Measurements from ENCODE around the gene PLIN4. TPM values are rescaled to one million over a fixed set of nuclear protein-coding genes. Genes with fewer than 3 reads are reported as not detected.
"Not testable (repeated sequence)": the region's sequence is repeated elsewhere in the genome, so short reads cannot be mapped to it uniquely, and the experiment has no call there.

Gene PLIN4
- total RNA-seq, 1 donor from 2014 or later, result under 0.01 TPM

- no peak for DNase-seq (ENCODE audit: low read depth, low spot score)
Measured at GRCh38 chr19:4547303-4548237, 29.3 kb upstream of the PLIN4 start.

- no peak for DNase-seq (ENCODE audit: low read depth, low spot score)
Measured at GRCh38 chr19:4543842-4544647, 25.8 kb upstream of the PLIN4 start.

DNA sequence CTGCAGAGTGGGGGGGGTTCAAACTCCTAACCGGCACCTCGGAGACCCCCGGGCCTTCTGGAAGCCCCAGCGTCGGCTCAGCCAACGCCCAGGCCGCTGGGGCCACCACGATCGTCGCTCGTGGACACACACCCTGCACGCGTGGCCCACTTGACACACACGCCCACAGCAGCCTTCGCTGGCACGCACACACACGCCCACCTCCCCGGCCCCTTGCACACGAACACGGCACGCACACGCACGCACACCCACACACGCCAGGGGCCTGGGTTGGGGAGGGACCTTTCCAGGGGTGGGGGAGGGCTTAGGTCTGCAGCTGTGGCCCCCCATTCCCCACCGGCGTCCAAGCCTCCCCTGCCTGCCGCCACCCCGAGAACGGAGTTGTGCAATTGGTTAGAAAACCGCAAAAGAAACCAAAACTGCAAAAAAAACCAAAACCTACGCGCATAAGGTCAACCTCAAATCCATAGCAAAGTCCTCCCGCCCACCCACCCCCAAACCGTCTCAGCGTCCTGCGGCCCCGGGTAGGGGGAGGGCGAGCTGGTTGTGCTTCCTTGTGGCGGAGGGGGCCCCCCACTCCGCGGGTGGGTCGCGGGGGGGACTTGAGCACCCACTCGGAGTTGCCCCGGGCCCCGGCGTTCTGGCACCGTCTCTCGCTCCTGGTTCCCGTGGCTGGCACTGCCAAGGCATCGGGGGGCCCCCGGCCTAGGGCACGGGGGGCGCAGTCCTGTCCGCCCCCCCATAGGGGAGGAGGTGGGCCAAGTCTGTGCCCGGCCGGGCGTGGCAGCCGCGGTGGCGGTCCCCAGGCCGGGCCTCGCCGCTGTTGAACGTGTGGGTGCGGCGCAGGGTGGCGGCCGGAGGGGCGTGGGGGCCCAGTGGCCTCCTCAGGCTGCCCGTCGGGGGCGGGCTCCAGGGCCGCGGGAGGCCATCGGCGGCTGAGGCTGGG, 24.9 kb upstream of the PLIN4 start:
- no peak for DNase-seq (ENCODE audit: low read depth, low spot score)

GRCh38 chr19:4541806-4542145, 23.5 kb upstream of the PLIN4 start:
- DNase-seq (ENCODE audit: low read depth, low spot score), result not testable (repeated sequence)

DNA sequence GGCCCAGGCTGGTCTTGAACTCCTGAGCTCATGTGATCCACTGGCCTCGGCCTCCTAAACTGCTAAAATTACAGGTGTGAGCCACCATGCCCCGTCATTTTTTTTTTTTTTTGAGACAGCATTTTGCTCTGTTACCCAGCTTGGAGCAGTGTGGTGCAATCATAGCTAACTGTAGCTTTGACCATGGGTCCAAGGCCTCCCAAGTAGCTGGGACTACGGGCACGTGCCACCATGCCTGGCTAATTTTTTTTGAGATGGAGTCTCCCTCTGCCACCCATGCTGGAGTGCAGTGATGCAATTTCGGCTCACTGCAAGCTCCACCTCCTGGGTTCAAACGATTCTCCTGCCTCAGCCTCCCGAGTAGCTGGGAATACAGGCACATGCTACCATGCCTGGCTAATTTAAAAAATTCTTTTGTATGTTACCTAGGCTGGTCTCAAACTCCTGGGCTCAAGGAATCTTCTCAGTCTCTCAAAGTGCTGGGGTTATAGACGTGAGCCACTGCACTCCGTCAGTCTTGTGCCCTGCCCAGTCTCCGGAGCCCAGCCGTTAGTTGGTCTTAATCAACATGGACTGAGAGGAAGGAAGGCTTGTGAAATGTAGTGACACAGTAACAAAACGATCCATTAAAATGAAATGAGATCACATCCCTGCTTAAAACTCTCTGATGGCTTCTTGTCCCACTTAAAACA, 23.0 kb upstream of the PLIN4 start:
- no peak for DNase-seq (ENCODE audit: low read depth, low spot score)

DNA sequence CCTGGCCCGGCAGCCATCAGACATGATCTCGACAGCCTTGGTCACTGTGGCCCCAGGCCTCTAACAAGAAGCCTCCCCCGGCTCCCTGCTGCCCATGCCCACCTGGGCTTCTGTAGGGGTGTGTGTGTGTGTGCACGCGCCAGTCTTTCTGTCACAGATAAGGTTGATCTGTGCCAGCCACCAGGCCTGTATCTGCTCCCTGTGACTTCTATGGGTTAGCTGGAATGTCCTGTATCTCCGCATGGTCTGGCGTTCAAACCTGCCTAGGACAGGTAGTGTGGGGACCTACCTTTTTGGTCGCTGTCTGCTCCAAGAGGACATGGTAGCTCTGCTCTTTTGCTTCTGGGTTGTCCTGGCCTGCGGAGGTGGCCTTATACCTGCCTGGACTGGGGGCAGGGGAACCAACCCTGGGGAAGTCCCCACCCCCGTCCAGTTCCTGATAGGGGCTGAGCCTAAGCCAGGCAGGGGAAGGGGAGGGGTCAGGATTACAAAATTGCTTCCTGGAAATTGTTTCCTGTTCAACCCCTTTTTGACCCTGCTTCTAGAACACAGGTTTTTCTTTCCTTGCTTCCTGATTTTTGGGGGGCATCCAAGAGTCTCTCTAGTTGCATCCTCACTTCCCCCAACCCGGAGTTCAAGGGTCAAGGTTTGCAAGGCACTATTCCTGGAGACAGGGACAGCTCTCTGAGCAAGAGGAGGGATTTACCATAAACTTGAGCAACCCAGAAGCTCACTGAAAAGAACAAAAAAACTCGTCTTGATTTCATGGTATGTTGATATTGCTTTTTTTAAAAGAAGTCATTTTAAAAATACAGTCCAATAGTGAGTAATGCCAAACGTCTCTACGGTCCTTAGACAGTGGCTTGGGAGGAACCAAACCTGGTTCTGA, 21.7 kb upstream of the PLIN4 start, which contains the start of gene LRG1:
Gene LRG1, minus strand, starts transcription at position 344 of the 889 bp plus-strand sequence. Its CDS starts 23 bp downstream, at position 321.
- DNase-seq (ENCODE audit: low read depth, low spot score), result no peak

GRCh38 chr19:4539169-4539692, 20.9 kb upstream of the PLIN4 start:
- DNase-seq (ENCODE audit: low read depth, low spot score), result no peak

- no peak for DNase-seq (ENCODE audit: low read depth, low spot score)
Measured at GRCh38 chr19:4538601-4538954, 20.3 kb upstream of the PLIN4 start.

GRCh38 chr19:4537953-4538600, 19.8 kb upstream of the PLIN4 start:
- DNase-seq (ENCODE audit: low read depth, low spot score), result no peak

DNA sequence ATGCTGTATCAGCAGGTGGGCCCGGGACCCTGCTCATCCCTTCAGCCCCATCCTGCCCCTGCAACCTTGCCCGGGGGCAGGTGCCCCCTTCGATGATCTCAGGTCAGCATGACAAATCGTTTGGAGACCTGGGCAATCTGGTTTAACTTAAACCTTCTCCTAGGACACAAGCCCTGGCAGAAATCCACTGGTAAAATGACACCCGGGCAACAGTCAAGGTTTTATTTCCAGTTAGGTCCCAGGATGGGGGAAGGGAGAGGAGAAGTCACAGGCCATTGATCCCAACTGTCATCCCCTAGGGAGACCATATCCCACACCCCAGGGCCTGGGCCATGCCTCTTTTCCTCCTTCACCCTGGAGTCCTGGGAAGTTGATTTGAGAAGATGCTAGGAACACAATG, 18.5 kb upstream of the PLIN4 start:
- DNase-seq (ENCODE audit: low read depth, low spot score), result no peak

DNA sequence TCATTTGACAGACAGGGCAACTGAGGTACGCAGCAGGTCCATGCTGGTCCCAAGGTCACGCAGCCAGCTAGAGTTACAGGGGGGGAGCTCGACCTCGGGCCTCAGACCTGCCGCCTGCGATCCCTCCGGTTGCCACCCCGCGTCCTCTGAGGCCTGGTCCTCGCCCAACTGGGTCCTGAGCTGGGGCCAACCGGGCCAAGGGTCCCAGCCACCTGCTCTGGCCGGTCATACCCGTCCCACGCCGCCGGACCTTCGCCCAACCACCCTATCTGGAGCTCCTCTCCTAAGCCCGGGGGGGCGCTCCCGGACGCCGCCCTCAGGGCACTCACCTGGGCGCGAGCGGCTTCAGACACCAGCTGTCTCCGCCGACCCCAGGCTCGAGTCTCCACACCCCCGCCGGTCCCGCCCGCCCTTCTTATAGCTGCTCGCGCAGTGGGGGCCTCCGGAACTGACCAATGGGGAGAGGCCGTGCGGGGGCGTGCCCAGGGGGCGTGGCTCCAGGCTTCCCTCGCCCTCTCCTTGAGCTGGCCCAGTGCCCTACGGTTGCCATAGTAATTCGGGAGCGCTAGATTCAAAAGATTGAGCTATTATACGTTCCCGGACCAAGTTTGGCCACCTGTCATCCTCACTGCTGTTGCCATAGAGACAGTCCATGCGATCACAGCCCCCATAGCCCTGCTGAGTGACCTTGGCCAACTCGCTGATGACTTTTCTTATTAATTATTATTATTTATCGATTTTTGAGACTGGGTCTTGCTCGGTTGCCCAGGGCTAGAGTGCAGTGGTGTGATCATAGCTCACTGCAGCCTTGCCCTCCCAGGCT, 16.8 kb upstream of the PLIN4 start, which contains the start of gene PLIN5:
Gene PLIN5, minus strand, starts transcription at position 389 of the 823 bp plus-strand sequence. CDS start 1,150 bp downstream, outside the sequence.
- no peak for DNase-seq (ENCODE audit: low read depth, low spot score)

GRCh38 chr19:4533835-4534424, 15.6 kb upstream of the PLIN4 start:
- no peak for DNase-seq (ENCODE audit: low read depth, low spot score)

GRCh38 chr19:4533334-4533733, 15.0 kb upstream of the PLIN4 start:
- DNase-seq (ENCODE audit: low read depth, low spot score), result no peak

GRCh38 chr19:4531562-4532165, 13.4 kb upstream of the PLIN4 start:
- no peak for DNase-seq (ENCODE audit: low read depth, low spot score)

DNA sequence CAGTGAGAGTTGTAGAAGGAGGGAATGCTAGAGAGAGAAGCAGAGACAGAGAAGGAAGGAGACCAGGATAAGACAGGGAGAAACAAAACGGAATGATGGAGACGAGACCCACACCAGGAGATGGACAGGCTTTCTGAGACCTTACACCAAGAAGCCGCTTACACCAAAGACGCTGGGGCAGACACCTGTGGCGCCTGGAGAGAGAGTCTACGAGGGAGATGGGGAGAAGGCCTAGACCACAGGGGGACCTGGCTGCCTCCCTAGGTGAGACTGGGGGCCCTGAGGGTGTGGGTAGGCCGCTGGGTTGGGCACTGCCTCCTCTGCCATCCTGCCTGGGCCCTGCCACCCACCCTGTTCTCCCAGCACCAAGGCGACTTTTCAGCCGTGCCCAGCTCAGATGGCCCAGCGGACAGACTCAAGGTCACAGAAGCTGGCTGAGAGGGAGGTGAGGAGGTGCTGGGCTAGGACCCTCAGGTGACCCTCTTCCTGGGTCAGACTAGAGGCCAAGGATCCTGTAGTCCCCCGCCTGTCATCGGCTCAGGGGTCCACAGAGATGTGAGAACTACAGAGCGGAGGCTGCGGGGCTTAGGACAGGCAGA, 11.7 kb upstream of the PLIN4 start:
- no peak for DNase-seq (ENCODE audit: low read depth, low spot score)

DNA sequence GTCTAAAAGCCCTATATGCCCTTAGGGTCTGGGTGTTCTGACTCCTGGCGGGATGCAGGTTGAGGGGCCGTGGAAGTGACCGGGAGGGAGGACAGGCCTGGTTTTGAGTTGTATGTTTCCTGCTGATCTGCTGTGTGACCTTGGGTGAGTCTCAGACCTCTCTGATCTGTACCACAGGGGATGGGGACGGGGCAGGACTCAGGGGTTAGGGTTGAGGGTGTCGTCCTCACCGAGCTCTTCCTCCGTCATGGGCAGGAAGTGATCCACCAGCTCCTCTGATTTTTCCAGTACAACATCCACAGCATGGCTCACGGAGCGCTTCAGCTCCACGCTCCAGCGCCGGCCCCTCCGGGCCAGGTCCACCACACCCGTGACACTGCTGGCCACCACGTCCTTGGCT, 10.6 kb upstream of the PLIN4 start:
- DNase-seq (ENCODE audit: low read depth, low spot score), result no peak

- DNase-seq (ENCODE audit: low read depth, low spot score), result not testable (repeated sequence)
Measured at GRCh38 chr19:4527377-4527776, 9.1 kb upstream of the PLIN4 start.
